Measurements from ENCODE around the gene PXDN. TPM values are rescaled to one million over a fixed set of nuclear protein-coding genes. Genes with fewer than 3 reads are reported as not detected.

Gene PXDN
- total RNA-seq, 2 donors from 2014 or later: 29.5 to 40.8 TPM

GRCh38 chr2:1754461-1755170 lies 10.3 kb upstream of the PXDN start:
- H3K9me3 ChIP-seq: no peaks in the 10 kb centered on the region
- DNase-seq (ENCODE audit: low spot score): no peak
- H3K27ac ChIP-seq: no peak overlapping the region
- intact Hi-C loops (cut with DNase I): no loop called here
- no peaks in the 10 kb centered on the region for H3K4me1 ChIP-seq (replicated peaks)
- 93% methylated on average over 16 of the region's 16 CpGs for WGBS
- H3K4me3 ChIP-seq: no peak overlapping the region
- no peaks in the 10 kb centered on the region for H3K36me3 ChIP-seq
- TF ChIP-seq POLR2AphosphoS5 (IDR thresholded peaks at IDR 0.05) (no peak), POLR2A (IDR thresholded peaks at IDR 0.05) (no peak), CTCF (IDR thresholded peaks at IDR 0.05) (no peak)
- H3K27me3 ChIP-seq (replicated peaks; ENCODE audit: insufficient read depth): no peaks in the 10 kb centered on the region

GRCh38 chr2:1754046-1754445 lies 9.7 kb upstream of the PXDN start:
- Histone ChIP-seq H3K9me3 (no peaks in the 10 kb centered on the region), H3K27me3 (replicated peaks; ENCODE audit: insufficient read depth) (no peaks in the 10 kb centered on the region), H3K36me3 (no peaks in the 10 kb centered on the region), H3K4me3 (no peak overlapping the region), H3K4me1 (replicated peaks) (no peaks in the 10 kb centered on the region), H3K27ac (no peak overlapping the region)
- no peak for DNase-seq (ENCODE audit: low spot score)
- TF ChIP-seq POLR2A (IDR thresholded peaks at IDR 0.05) (no peak), CTCF (IDR thresholded peaks at IDR 0.05) (no peak), POLR2AphosphoS5 (IDR thresholded peaks at IDR 0.05) (no peak)
- WGBS: 88% methylated on average over 12 of the region's 12 CpGs
- intact Hi-C loops (cut with DNase I): no loop called here

GRCh38 chr2:1752751-1753150 lies 8.4 kb upstream of the PXDN start:
- intact Hi-C loops (cut with DNase I): no loop called here
- DNase-seq (ENCODE audit: low spot score): no peak

GRCh38 chr2:1751767-1752725 lies 7.7 kb upstream of the PXDN start:
- Histone ChIP-seq H3K36me3 (no peaks in the 10 kb centered on the region), H3K9me3 (no peaks in the 10 kb centered on the region), H3K27ac (no peak overlapping the region), H3K4me3 (no peak overlapping the region), H3K27me3 (replicated peaks; ENCODE audit: insufficient read depth) (no peaks in the 10 kb centered on the region), H3K4me1 (replicated peaks) (no peaks in the 10 kb centered on the region)
- WGBS: 81% methylated on average over 21 of the region's 21 CpGs
- DNase-seq (ENCODE audit: low spot score): no peak
- intact Hi-C loops (cut with DNase I): no loop called here
- TF ChIP-seq POLR2A (IDR thresholded peaks at IDR 0.05) (no peak), CTCF (IDR thresholded peaks at IDR 0.05) (no peak), POLR2AphosphoS5 (IDR thresholded peaks at IDR 0.05) (no peak)

More at GRCh38 chr2:1752751-1753150, 8.4 kb upstream of the PXDN start:
- no peak overlapping the region for H3K4me3 ChIP-seq
- no peaks in the 10 kb centered on the region for H3K4me1 ChIP-seq (replicated peaks)
- no peak overlapping the region for H3K27ac ChIP-seq
- no peaks in the 10 kb centered on the region for H3K36me3 ChIP-seq
- no peaks in the 10 kb centered on the region for H3K9me3 ChIP-seq
- WGBS: 67% methylated on average over 6 of the region's 6 CpGs
- TF ChIP-seq CTCF (IDR thresholded peaks at IDR 0.05) (no peak), POLR2A (IDR thresholded peaks at IDR 0.05) (no peak), POLR2AphosphoS5 (IDR thresholded peaks at IDR 0.05) (no peak)
- no peaks in the 10 kb centered on the region for H3K27me3 ChIP-seq (replicated peaks; ENCODE audit: insufficient read depth)
